HL-60 (cell line): Measurements from ENCODE around the gene RAB3A.

Source experiments
- DNase-seq, 2 experiments: peaks; one replicate each; pipeline ENCODE4 v3.0.0-alpha.2; 2010 to 2020; ENCODE audit warnings: low read depth in 1 of 2, low spot score in 1 of 2
- H3K27ac ChIP-seq: fragments of 250-450 bp; sonication (Bioruptor Pico); replicated peaks from 2 replicates; pipeline ENCODE4 v1.5.1; 2020; ENCODE audit warnings: mild to moderate bottlenecking, moderate library complexity
- H3K27me3 ChIP-seq: fragments of 250-450 bp; sonication (Bioruptor Pico); 2 replicates; pipeline ENCODE4 v1.5.1; 2021; ENCODE audit warnings: mild to moderate bottlenecking, moderate library complexity; ENCODE audit not compliant: insufficient read depth, poor library complexity, severe bottlenecking
- H3K4me3 ChIP-seq: replicated peaks from 2 replicates; pipeline ENCODE4 v1.5.1; 2011; ENCODE audit warnings: mild to moderate bottlenecking, control low read depth, low read length; ENCODE audit not compliant: insufficient read depth
- GABPA ChIP-seq: IDR thresholded peaks from 2 replicates; pipeline ENCODE4 v1.6.1; 2012; ENCODE audit warnings: low read depth
- POLR2AphosphoS5 ChIP-seq: IDR thresholded peaks from 2 replicates; pipeline ENCODE4 v1.6.1; 2012; ENCODE audit warnings: low read depth
- SPI1 ChIP-seq: IDR thresholded peaks from 2 replicates; pipeline ENCODE4 v1.6.1; 2012; ENCODE audit warnings: low read depth, mild to moderate bottlenecking, borderline replicate concordance
- TF ChIP-seq, protein P1 (sequence below): IDR thresholded peaks from 2 replicates; pipeline ENCODE4 v1.6.1; 2012; ENCODE audit warnings: low read depth; ENCODE audit not compliant: insufficient replicate concordance
- TF ChIP-seq, protein P2 (sequence below): IDR thresholded peaks from one replicate; pipeline ENCODE4 v1.5.1; 2011; ENCODE audit warnings: low read length, control low read depth, inconsistent platforms; ENCODE audit not compliant: insufficient read depth

Gene RAB3A

DNA sequence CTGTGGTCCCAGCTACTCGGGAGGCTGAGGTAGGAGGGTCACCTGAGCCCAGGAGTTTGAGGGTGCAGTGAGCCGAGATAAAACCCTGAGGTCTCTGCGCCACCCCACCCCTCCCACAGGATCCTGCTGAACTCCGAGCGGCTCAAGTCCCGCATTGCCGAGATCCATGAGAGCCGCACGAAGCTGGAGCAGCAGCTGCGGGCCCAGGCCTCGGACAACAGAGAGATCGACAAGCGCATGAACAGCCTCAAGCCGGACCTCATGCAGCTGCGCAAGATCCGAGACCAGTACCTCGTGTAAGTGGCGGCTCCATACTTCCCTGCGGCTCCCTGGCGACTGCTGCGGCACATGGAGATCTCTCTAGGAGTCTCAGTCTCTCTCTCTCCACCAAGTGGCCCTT is 36.8 kb downstream of the RAB3A start:
- Histone ChIP-seq H3K27me3 (no peaks in the 10 kb centered on the region), H3K4me3 (no peak overlapping the region), H3K27ac (no peak overlapping the region)
- no peak for DNase-seq
- TF ChIP-seq POLR2AphosphoS5, result no peak
- TF ChIP-seq, protein P1, sequence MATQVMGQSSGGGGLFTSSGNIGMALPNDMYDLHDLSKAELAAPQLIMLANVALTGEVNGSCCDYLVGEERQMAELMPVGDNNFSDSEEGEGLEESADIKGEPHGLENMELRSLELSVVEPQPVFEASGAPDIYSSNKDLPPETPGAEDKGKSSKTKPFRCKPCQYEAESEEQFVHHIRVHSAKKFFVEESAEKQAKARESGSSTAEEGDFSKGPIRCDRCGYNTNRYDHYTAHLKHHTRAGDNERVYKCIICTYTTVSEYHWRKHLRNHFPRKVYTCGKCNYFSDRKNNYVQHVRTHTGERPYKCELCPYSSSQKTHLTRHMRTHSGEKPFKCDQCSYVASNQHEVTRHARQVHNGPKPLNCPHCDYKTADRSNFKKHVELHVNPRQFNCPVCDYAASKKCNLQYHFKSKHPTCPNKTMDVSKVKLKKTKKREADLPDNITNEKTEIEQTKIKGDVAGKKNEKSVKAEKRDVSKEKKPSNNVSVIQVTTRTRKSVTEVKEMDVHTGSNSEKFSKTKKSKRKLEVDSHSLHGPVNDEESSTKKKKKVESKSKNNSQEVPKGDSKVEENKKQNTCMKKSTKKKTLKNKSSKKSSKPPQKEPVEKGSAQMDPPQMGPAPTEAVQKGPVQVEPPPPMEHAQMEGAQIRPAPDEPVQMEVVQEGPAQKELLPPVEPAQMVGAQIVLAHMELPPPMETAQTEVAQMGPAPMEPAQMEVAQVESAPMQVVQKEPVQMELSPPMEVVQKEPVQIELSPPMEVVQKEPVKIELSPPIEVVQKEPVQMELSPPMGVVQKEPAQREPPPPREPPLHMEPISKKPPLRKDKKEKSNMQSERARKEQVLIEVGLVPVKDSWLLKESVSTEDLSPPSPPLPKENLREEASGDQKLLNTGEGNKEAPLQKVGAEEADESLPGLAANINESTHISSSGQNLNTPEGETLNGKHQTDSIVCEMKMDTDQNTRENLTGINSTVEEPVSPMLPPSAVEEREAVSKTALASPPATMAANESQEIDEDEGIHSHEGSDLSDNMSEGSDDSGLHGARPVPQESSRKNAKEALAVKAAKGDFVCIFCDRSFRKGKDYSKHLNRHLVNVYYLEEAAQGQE, result no peak
- TF ChIP-seq, protein P2, sequence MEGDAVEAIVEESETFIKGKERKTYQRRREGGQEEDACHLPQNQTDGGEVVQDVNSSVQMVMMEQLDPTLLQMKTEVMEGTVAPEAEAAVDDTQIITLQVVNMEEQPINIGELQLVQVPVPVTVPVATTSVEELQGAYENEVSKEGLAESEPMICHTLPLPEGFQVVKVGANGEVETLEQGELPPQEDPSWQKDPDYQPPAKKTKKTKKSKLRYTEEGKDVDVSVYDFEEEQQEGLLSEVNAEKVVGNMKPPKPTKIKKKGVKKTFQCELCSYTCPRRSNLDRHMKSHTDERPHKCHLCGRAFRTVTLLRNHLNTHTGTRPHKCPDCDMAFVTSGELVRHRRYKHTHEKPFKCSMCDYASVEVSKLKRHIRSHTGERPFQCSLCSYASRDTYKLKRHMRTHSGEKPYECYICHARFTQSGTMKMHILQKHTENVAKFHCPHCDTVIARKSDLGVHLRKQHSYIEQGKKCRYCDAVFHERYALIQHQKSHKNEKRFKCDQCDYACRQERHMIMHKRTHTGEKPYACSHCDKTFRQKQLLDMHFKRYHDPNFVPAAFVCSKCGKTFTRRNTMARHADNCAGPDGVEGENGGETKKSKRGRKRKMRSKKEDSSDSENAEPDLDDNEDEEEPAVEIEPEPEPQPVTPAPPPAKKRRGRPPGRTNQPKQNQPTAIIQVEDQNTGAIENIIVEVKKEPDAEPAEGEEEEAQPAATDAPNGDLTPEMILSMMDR, result no peak
- no peak for TF ChIP-seq SPI1
- TF ChIP-seq GABPA, result no peak

DNA sequence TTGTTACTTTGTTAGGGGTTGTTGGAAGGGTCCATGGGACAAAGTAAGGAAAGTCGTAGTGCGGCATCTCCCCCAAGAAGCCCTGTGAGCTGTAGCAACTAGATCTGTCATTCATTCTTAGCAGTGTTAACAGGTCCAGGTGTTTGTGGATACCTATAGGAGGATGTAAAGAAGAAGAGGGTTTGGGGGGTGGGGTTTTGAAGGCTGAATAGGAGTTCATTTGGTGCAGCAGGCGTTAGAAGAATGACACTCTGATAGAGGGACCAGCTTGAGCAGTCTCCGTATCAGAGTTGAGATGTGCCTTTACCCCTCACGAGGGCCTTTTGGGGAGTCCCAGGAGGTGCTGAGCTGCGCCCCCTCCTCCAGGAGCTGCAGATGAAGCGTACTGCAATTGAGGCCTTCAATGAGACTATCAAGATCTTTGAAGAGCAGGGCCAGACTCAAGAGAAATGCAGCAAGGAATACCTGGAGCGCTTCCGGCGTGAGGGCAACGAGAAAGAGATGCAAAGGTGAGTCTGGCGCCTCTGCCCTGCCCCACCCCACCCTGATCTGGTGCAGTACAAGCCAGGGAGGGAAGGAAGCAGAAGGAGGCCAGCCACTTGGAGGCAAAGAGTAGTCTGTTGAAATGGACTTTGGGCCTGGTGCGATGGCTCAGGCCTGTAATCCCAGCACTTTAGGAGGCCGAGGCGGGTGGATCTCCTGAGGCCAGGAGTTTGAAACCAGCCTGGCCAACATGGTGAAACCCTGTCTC is 37.9 kb downstream of the RAB3A start:
- no peak overlapping the region for H3K27ac ChIP-seq
- H3K27me3 ChIP-seq, result no peaks in the 10 kb centered on the region
- DNase-seq, result no peak
- TF ChIP-seq SPI1 (no peak), GABPA (no peak), POLR2AphosphoS5 (no peak)
- TF ChIP-seq, protein P1, result no peak
- TF ChIP-seq, protein P2, result no peak
- no peak overlapping the region for H3K4me3 ChIP-seq

DNA sequence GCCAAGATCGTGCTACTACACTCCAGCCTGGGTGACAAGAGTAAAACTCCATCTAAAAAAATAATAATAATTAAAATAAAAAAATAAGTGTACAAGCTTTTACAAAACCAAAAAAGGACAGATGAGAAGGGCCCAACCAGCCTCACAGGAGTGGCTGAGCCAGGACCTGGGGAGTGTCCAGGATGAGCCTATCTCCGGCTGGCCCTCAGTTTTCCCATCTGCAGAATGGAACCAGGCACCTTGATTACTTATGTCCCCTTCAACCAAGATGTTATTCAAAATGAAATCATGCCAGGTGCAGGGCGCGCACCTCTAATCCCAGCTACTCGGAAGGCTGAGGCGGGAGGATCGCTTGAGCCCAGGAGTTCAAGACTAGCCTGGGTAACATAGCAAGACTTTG is 39.8 kb downstream of the RAB3A start:
- no peak for TF ChIP-seq GABPA
- TF ChIP-seq, protein P2, result no peak
- TF ChIP-seq, protein P1, result no peak
- TF ChIP-seq POLR2AphosphoS5, result no peak
- no peak for TF ChIP-seq SPI1
- Histone ChIP-seq H3K27ac (no peak overlapping the region), H3K27me3 (no peaks in the 10 kb centered on the region), H3K4me3 (no peak overlapping the region)
- DNase-seq, result no peak
